Measurements from ENCODE around the gene ZMIZ1.

GRCh38 chr10:79020605-79021004, 48.2 kb upstream of the ZMIZ1 start:
- TF ChIP-seq SIN3A (IDR thresholded peaks at IDR 0.05; ENCODE audit: low read depth) (no peak), CTCF (IDR thresholded peaks at IDR 0.05 in 2 of 3, conservative IDR thresholded peaks at IDR 0.05 in 1 of 3; ENCODE audit: borderline replicate concordance in 1 of 3, insufficient read depth in 1 of 3, low read depth in 2 of 3, low read length in 2 of 3) (no peak), EZH2phosphoT487 (IDR thresholded peaks at IDR 0.05; ENCODE audit: borderline replicate concordance) (no peak), RAD21 (IDR thresholded peaks at IDR 0.05; ENCODE audit: low read depth) (no peak), YY1 (IDR thresholded peaks at IDR 0.05; ENCODE audit: extremely low read depth, insufficient replicate concordance, low read depth, low read length) (no peak), POLR2A (IDR thresholded peaks at IDR 0.05; ENCODE audit: borderline replicate concordance, extremely low read depth, insufficient read depth, insufficient read length) (no peak), JUND (IDR thresholded peaks at IDR 0.05) (no peak), ATF3 (IDR thresholded peaks at IDR 0.05) (no peak), ZNF274 (IDR thresholded peaks at IDR 0.05; ENCODE audit: low read depth, low read length) (no peak)
- TF ChIP-seq, protein P1, sequence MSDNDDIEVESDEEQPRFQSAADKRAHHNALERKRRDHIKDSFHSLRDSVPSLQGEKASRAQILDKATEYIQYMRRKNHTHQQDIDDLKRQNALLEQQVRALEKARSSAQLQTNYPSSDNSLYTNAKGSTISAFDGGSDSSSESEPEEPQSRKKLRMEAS (IDR thresholded peaks at IDR 0.05): no peak
